K562 (cell line): ENCODE results near the gene ATAD3C. TPM values are rescaled to one million over a fixed set of nuclear protein-coding genes. Genes with fewer than 3 reads are reported as not detected.

ENCODE experiments used
- ARID4B ChIP-seq: sonication (generic); formaldehyde crosslinking; IDR thresholded peaks from 2 replicates; pipeline ENCODE4 v1.8.0; 2022; ENCODE audit warnings: mild to moderate bottlenecking, missing genetic modification reagents
- ARNT ChIP-seq, 2 experiments: fragments of 450-650 bp; IDR thresholded peaks; 2 replicates each; pipeline ENCODE4 v1.6.1; 2016; ENCODE audit warnings: mild to moderate bottlenecking in 1 of 2
- CTBP1 ChIP-seq: fragments of 450-650 bp; IDR thresholded peaks from 2 replicates; pipeline ENCODE4 v1.6.1; 2016; ENCODE audit warnings: borderline replicate concordance
- E2F8 ChIP-seq: fragments of 450-650 bp; IDR thresholded peaks from 2 replicates; pipeline ENCODE4 v1.7.1; 2018; ENCODE audit warnings: mild to moderate bottlenecking, low read depth; ENCODE audit not compliant: partially characterized antibody
- GATA2 ChIP-seq: sonication (generic); formaldehyde crosslinking; IDR thresholded peaks from 2 replicates; pipeline ENCODE4 v1.4.0; 2020; ENCODE audit warnings: mild to moderate bottlenecking, missing genetic modification reagents
- HMBOX1 ChIP-seq: sonication (generic); IDR thresholded peaks from 2 replicates; pipeline ENCODE4 v1.6.1; 2016
- IRF1 ChIP-seq: sonication (generic); formaldehyde crosslinking; IDR thresholded peaks from 2 replicates; pipeline ENCODE4 v1.8.0; 2022; ENCODE audit warnings: missing genetic modification reagents, mild to moderate bottlenecking, borderline replicate concordance
- PATZ1 ChIP-seq: fragments of 250-450 bp; sonication (Bioruptor Pico); IDR thresholded peaks from 2 replicates; pipeline ENCODE4 v1.5.0; 2020; ENCODE audit warnings: mild to moderate bottlenecking, borderline replicate concordance
- PPARD ChIP-seq: fragments of 250-450 bp; sonication (Bioruptor Pico); IDR thresholded peaks from 2 replicates; pipeline ENCODE4 v1.8.0; 2022; ENCODE audit warnings: inconsistent platforms, mild to moderate bottlenecking, moderate library complexity
- SIN3A ChIP-seq, 2 experiments: fragments of 150-350 bp in 1 of 2; IDR thresholded peaks; 2 replicates each; pipeline ENCODE4 v1.6.1; 2011 to 2016; ENCODE audit warnings: borderline replicate concordance in 2 of 2, low read depth in 2 of 2, low read length in 2 of 2, mild to moderate bottlenecking in 2 of 2, moderate library complexity in 2 of 2; ENCODE audit not compliant: control insufficient read depth in 1 of 2
- ZNF23 ChIP-seq: fragments of 250-450 bp; sonication (Bioruptor Pico); IDR thresholded peaks from 2 replicates; pipeline ENCODE4 v1.4.0; 2020; ENCODE audit warnings: mild to moderate bottlenecking
- ZNF561 ChIP-seq: fragments of 450-650 bp; formaldehyde crosslinking; conservative IDR thresholded peaks from 2 replicates; pipeline ENCODE4 v1.4.0; 2020; ENCODE audit warnings: mild to moderate bottlenecking, moderate library complexity
- ZNF785 ChIP-seq: fragments of 250-450 bp; sonication (Bioruptor Pico); IDR thresholded peaks from 2 replicates; pipeline ENCODE4 v1.4.0; 2020; ENCODE audit warnings: mild to moderate bottlenecking
- polyA plus RNA-seq, 8 experiments: library from polyadenylated mRNA; depleted of rRNA in 4 of 8; stranded (reverse) in 5 of 8; unstranded in 3 of 8; fragments of >200 nt; fragmentation: Nextera tagmentation in 2 of 8; fragmentation: Illumina TruSeq in 1 of 8; extraction: Ambion mirVana in 2 of 8; extraction: Trizol in 1 of 8; gene quantifications; 2 replicates each; pipeline versions ENCODE4 v1.2.1 to v1.2.3, GENCODE V29; 2011 to 2014; ENCODE audit warnings: inconsistent platforms in 1 of 8, missing spikeins in 1 of 8
- total RNA-seq, 7 experiments: library from RNA; depleted of rRNA in 6 of 7; stranded (reverse); fragments of >200 nt in 6 of 7; fragmentation: Illumina TruSeq in 2 of 7; extraction: Trizol in 2 of 7; gene quantifications; 2 replicates each; pipeline versions ENCODE4 v1.2.1 to v1.2.3, GENCODE V29; 2011 to 2021; ENCODE audit warnings: low replicate concordance in 1 of 7

Gene ATAD3C
- total and polyA plus RNA-seq, 9 of the 15 experiments (the other 6 are each of a cell fraction or from before 2014, with no cell fraction given): 0.03 to 0.18 TPM; not detected in 7

GRCh38 chr1:1471389-1472052 is 22.0 kb downstream of the ATAD3C start, which contains the start of gene ATAD3B (continued):
- TF ChIP-seq IRF1 (CRISPR knock-in tag) (no peak), E2F8 (peak; percentile 97), PPARD (CRISPR knock-in tag) (no peak), ARID4B (CRISPR knock-in tag) (peak; percentile 91), ZNF23 (CRISPR knock-in tag) (no peak), PATZ1 (CRISPR knock-in tag) (no peak), ZNF561 (CRISPR knock-in tag) (0 out of 2 replicates have a peak, but pooled peaks have one; percentile 20), CTBP1 (peak; percentile 82), SIN3A (IDR thresholded peaks at IDR 0.05; ENCODE audit: borderline replicate concordance in 2 of 2, control insufficient read depth in 1 of 2, low read depth in 2 of 2, low read length in 2 of 2) (peak; percentile 71 to 97), ARNT (IDR thresholded peaks at IDR 0.05) (no peak), GATA2 (CRISPR knock-in tag) (no peak), ZNF785 (CRISPR knock-in tag) (no peak), HMBOX1 (no peak)
